CD4-positive, alpha-beta T cell (primary cell): ENCODE data around the gene MILR1. TPM values are rescaled to one million over a fixed set of nuclear protein-coding genes. Genes with fewer than 3 reads are reported as not detected.
A peak's percentile ranks its signal among the peaks of the same experiment; 100 is the strongest.

ENCODE experiments used
- ATAC-seq: fragments of 200-7000 bp; cut with Tn5 transposase; one replicate; pipeline ENCODE4 v1.10.0; 2022; ENCODE audit warnings: mild to moderate bottlenecking; ENCODE audit not compliant: poor library complexity
- CTCF ChIA-PET: fragments of 350-600 bp; sonication (Branson Sonifier 250); formaldehyde crosslinking; loops from one replicate; lab custom pipeline; 2021; ENCODE audit warnings: antibody characterized with exemption, inconsistent platforms; lab: Charles Lee
- POLR2A ChIA-PET: fragments of 350-600 bp; sonication (Branson Sonifier 250); formaldehyde crosslinking; loops from one replicate; lab custom pipeline; 2021; ENCODE audit warnings: antibody characterized with exemption, inconsistent platforms; lab: Charles Lee
- DNase-seq, 14 experiments: peaks; one replicate each; pipeline ENCODE4 v3.0.0-alpha.2; 2013 to 2020; ENCODE audit warnings: mixed read lengths in 2 of 14
- H3K27ac ChIP-seq, 2 donors: one replicate each; pipeline versions ENCODE4 v1.5.1 to v1.7.0; 2013; ENCODE audit warnings: low read length in 2 of 2, low read depth in 1 of 2, mild to moderate bottlenecking in 1 of 2
- H3K27me3 ChIP-seq, 2 experiments: 1 replicate in 1 of 2; 2 replicates in 1 of 2; pipeline versions ENCODE4 v1.6.1 to v1.7.0; 2013; ENCODE audit warnings: low read length in 2 of 2, control low read depth in 1 of 2, mild to moderate bottlenecking in 1 of 2, moderate library complexity in 1 of 2; ENCODE audit not compliant: insufficient read depth in 2 of 2, control insufficient read depth in 1 of 2
- H3K36me3 ChIP-seq: one replicate; pipeline ENCODE4 v1.6.1; 2013; ENCODE audit warnings: low read length, control low read depth; ENCODE audit not compliant: insufficient read depth
- H3K4me1 ChIP-seq: one replicate; pipeline ENCODE4 v1.6.1; 2013; ENCODE audit warnings: low read length, control low read depth; ENCODE audit not compliant: insufficient read depth
- H3K4me3 ChIP-seq: one replicate; pipeline ENCODE4 v1.5.1; 2013; ENCODE audit warnings: mild to moderate bottlenecking, low read length, moderate library complexity
- H3K9me3 ChIP-seq, 2 experiments: 1 replicate in 1 of 2; 2 replicates in 1 of 2; pipeline versions ENCODE4 v1.6.1 to v1.7.0; 2013; ENCODE audit warnings: low read length in 2 of 2, mild to moderate bottlenecking in 2 of 2, control low read depth in 1 of 2, moderate library complexity in 1 of 2; ENCODE audit not compliant: control insufficient read depth in 1 of 2, insufficient read depth in 1 of 2
- H3K27ac Mint-ChIP-seq: one replicate; pipeline ENCODE4 v1.8.0; 2020; ENCODE audit warnings: mixed read lengths
- H3K27me3 Mint-ChIP-seq: one replicate; pipeline ENCODE4 v1.8.0; 2021; ENCODE audit warnings: mixed read lengths
- H3K36me3 Mint-ChIP-seq: one replicate; pipeline ENCODE4 v1.8.0; 2021; ENCODE audit warnings: low read depth, mixed read lengths
- H3K4me1 Mint-ChIP-seq: one replicate; pipeline ENCODE4 v1.8.0; 2021; ENCODE audit warnings: low read depth, mixed read lengths
- H3K4me3 Mint-ChIP-seq: one replicate; pipeline ENCODE4 v1.8.0; 2020; ENCODE audit warnings: mild to moderate bottlenecking, mixed read lengths
- H3K9me3 Mint-ChIP-seq: one replicate; pipeline ENCODE4 v1.8.0; 2020; ENCODE audit warnings: mixed read lengths
- intact Hi-C, 2 experiments: fragments of 100-400 bp; cut with DNase I in 1 of 2; cut with micrococcal nuclease in 1 of 2; formaldehyde crosslinking; loops; one replicate each; pipeline versions ENCODE4 v1.15.1 to v1.9.0; 2023 to 2025; cut with DNase I, micrococcal nuclease
- total RNA-seq, 174 experiments: library from RNA in 2 of 174; stranded (reverse) in 2 of 174; gene quantifications; one replicate each; pipeline ENCODE4 v1.2.3 and lab custom pipeline; 2021 to 2026
- TF ChIP-seq, protein P1 (sequence below): fragments of 200-600 bp; IDR thresholded peaks from one replicate; pipeline ENCODE4 v1.8.0; 2022; ENCODE audit warnings: antibody characterized with exemption, mild to moderate bottlenecking

MILR1 gene
- total RNA-seq, 2 experiments from 2014 or later = 0.30 TPM; not detected in 1

- H3K27me3 Mint-ChIP-seq = no peaks in the 10 kb centered on the region
- TF ChIP-seq, protein P1, sequence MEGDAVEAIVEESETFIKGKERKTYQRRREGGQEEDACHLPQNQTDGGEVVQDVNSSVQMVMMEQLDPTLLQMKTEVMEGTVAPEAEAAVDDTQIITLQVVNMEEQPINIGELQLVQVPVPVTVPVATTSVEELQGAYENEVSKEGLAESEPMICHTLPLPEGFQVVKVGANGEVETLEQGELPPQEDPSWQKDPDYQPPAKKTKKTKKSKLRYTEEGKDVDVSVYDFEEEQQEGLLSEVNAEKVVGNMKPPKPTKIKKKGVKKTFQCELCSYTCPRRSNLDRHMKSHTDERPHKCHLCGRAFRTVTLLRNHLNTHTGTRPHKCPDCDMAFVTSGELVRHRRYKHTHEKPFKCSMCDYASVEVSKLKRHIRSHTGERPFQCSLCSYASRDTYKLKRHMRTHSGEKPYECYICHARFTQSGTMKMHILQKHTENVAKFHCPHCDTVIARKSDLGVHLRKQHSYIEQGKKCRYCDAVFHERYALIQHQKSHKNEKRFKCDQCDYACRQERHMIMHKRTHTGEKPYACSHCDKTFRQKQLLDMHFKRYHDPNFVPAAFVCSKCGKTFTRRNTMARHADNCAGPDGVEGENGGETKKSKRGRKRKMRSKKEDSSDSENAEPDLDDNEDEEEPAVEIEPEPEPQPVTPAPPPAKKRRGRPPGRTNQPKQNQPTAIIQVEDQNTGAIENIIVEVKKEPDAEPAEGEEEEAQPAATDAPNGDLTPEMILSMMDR = no peak
- H3K36me3 Mint-ChIP-seq = no peaks in the 10 kb centered on the region
- no peak overlapping the region for H3K27ac Mint-ChIP-seq
- H3K4me1 ChIP-seq = peaks cover 15% of the 10 kb centered on the region
- H3K27me3 ChIP-seq = no peaks in the 10 kb centered on the region
- no peaks in the 10 kb centered on the region for H3K36me3 ChIP-seq
- no peak overlapping the region for H3K27ac ChIP-seq
- no peak overlapping the region for H3K4me3 Mint-ChIP-seq
- no peaks in the 10 kb centered on the region for H3K9me3 ChIP-seq
- H3K4me3 ChIP-seq = no peak overlapping the region
- peaks cover 13% of the 10 kb centered on the region for H3K4me1 Mint-ChIP-seq
- no peak for ATAC-seq
- H3K9me3 Mint-ChIP-seq = no peaks in the 10 kb centered on the region
- intact Hi-C loops = no loop called here
- ChIA-PET POLR2A (no interaction called here), CTCF (interaction anchor here (0.9 kb wide), 1 partner anchor 15 kb away, joined by 3 read pairs; no protein-coding TSS in a partner anchor)
- no peak for DNase-seq
Observed at GRCh38 chr17:64403881-64404460, 44.9 kb upstream of the MILR1 start.

GRCh38 chr17:64406321-64407200 lies 42.4 kb upstream of the MILR1 start:
- no peaks in the 10 kb centered on the region for H3K9me3 ChIP-seq
- no peaks in the 10 kb centered on the region for H3K36me3 ChIP-seq
- ATAC-seq = no peak
- H3K36me3 Mint-ChIP-seq = no peaks in the 10 kb centered on the region
- H3K27me3 ChIP-seq = no peaks in the 10 kb centered on the region
- H3K4me3 Mint-ChIP-seq = no peak overlapping the region
- no peak overlapping the region for H3K4me3 ChIP-seq
- peak in 3 of 14 experiments; percentile 36 to 58 (median 55) for DNase-seq
- H3K27me3 Mint-ChIP-seq = no peaks in the 10 kb centered on the region
- H3K4me1 ChIP-seq = peaks cover 12% of the 10 kb centered on the region
- POLR2A ChIA-PET = interaction anchor here (1.1 kb wide), 1 partner anchor 8 kb away, joined by 3 read pairs; no protein-coding TSS in a partner anchor
- TF ChIP-seq, protein P1 = no peak
- H3K4me1 Mint-ChIP-seq = peaks cover 18% of the 10 kb centered on the region
- no peaks in the 10 kb centered on the region for H3K9me3 Mint-ChIP-seq
- intact Hi-C loops = no loop called here
- H3K27ac ChIP-seq = no peak overlapping the region
- no peak overlapping the region for H3K27ac Mint-ChIP-seq
- CTCF ChIA-PET = no interaction called here

- Histone ChIP-seq H3K27ac (no peak overlapping the region), H3K36me3 (no peaks in the 10 kb centered on the region), H3K9me3 (no peaks in the 10 kb centered on the region), H3K4me3 (no peak overlapping the region), H3K4me1 (peaks cover 13% of the 10 kb centered on the region), H3K27me3 (no peaks in the 10 kb centered on the region)
- ChIA-PET CTCF (no interaction called here), POLR2A (no interaction called here)
- TF ChIP-seq, protein P1 = no peak
- intact Hi-C loops = no loop called here
- Mint-ChIP-seq H3K36me3 (no peaks in the 10 kb centered on the region), H3K27ac (no peak overlapping the region), H3K4me1 (peaks cover 21% of the 10 kb centered on the region), H3K27me3 (no peaks in the 10 kb centered on the region), H3K4me3 (no peak overlapping the region), H3K9me3 (no peaks in the 10 kb centered on the region)
- ATAC-seq (no peak), DNase-seq (no peak)
Observed at GRCh38 chr17:64410750-64411490, 38.0 kb upstream of the MILR1 start.
